Measurements from ENCODE around the gene CRYL1. TPM values are rescaled to one million over a fixed set of nuclear protein-coding genes. Genes with fewer than 3 reads are reported as not detected.

Gene CRYL1
- polyA plus RNA-seq, 2 of the 4 experiments (the other 2 are of a cell fraction): 4.1 to 17.4 TPM

- Histone ChIP-seq H3K4me3 (no peak overlapping the region), H3K4me2 (no peak overlapping the region), H3K27ac (peak overlapping the region in 1 of 2 experiments; percentile 52; a peak in 1 of 6 replicates), H3K4me1 (peaks cover 11% of the 10 kb centered on the region), H3K9me3 (no peaks in the 10 kb centered on the region)
- ChIA-PET CTCF (interaction anchor here (1.6 to 2.2 kb wide), 2 partner anchors 70 to 227 kb away, joined by 4 to 5 read pairs; no protein-coding TSS in a partner anchor), POLR2A (no interaction called here)
- 95% methylated on average over 12 of the region's 12 CpGs for WGBS (ENCODE audit: missing lambda C conversion rate)
- no peak for DNase-seq (ENCODE audit: low read depth in 1 of 2, low spot score in 1 of 2)
- TF ChIP-seq, protein P1, sequence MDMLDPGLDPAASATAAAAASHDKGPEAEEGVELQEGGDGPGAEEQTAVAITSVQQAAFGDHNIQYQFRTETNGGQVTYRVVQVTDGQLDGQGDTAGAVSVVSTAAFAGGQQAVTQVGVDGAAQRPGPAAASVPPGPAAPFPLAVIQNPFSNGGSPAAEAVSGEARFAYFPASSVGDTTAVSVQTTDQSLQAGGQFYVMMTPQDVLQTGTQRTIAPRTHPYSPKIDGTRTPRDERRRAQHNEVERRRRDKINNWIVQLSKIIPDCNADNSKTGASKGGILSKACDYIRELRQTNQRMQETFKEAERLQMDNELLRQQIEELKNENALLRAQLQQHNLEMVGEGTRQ (IDR thresholded peaks at IDR 0.05): no peak
- TF ChIP-seq HOXA7 (CRISPR knock-in tag; IDR thresholded peaks at IDR 0.05): no peak
- no peak for TF ChIP-seq ZNF302 (CRISPR knock-in tag; IDR thresholded peaks at IDR 0.05)
- TF ChIP-seq, protein P2, sequence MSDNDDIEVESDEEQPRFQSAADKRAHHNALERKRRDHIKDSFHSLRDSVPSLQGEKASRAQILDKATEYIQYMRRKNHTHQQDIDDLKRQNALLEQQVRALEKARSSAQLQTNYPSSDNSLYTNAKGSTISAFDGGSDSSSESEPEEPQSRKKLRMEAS (IDR thresholded peaks at IDR 0.05): no peak
- TF ChIP-seq HEYL (CRISPR knock-in tag; IDR thresholded peaks at IDR 0.05): no peak
- no peak for TF ChIP-seq EP300 (IDR thresholded peaks at IDR 0.05)
- TF ChIP-seq PHF8 (IDR thresholded peaks at IDR 0.05; ENCODE audit: borderline replicate concordance, low read depth): no peak
- TF ChIP-seq JUNB (IDR thresholded peaks at IDR 0.05): no peak
- no peak for TF ChIP-seq GATA3 (IDR thresholded peaks at IDR 0.05; ENCODE audit: borderline replicate concordance)
- TF ChIP-seq SREBF2 (IDR thresholded peaks at IDR 0.05): no peak
- TF ChIP-seq TFCP2L1 (CRISPR knock-in tag; IDR thresholded peaks at IDR 0.05): no peak
- TF ChIP-seq CHD2 (IDR thresholded peaks at IDR 0.05; ENCODE audit: low read length, partially characterized antibody): no peak
- TF ChIP-seq ATOH8 (CRISPR knock-in tag; IDR thresholded peaks at IDR 0.05; ENCODE audit: low read depth): no peak
- no peak for TF ChIP-seq MAZ (IDR thresholded peaks at IDR 0.05; ENCODE audit: borderline replicate concordance, low read depth, low read length)
- no peak for TF ChIP-seq CBX2 (IDR thresholded peaks at IDR 0.05; ENCODE audit: borderline replicate concordance, low read depth)
- TF ChIP-seq, protein P3, sequence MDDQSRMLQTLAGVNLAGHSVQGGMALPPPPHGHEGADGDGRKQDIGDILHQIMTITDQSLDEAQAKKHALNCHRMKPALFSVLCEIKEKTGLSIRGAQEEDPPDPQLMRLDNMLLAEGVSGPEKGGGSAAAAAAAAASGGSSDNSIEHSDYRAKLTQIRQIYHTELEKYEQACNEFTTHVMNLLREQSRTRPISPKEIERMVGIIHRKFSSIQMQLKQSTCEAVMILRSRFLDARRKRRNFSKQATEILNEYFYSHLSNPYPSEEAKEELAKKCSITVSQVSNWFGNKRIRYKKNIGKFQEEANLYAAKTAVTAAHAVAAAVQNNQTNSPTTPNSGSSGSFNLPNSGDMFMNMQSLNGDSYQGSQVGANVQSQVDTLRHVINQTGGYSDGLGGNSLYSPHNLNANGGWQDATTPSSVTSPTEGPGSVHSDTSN (IDR thresholded peaks at IDR 0.05): no peak
- FAIRE-seq: no peak
- ATAC-seq: no peak
Measured at GRCh38 chr13:20424949-20425348, 100.7 kb downstream of the CRYL1 start.

GRCh38 chr13:20424559-20424852, 101.2 kb downstream of the CRYL1 start:
- Histone ChIP-seq H3K27ac (peak overlapping the region in 1 of 2 experiments; percentile 52; a peak in 2 of 6 replicates), H3K4me3 (no peak overlapping the region), H3K4me1 (peaks cover 11% of the 10 kb centered on the region), H3K9me3 (no peaks in the 10 kb centered on the region), H3K4me2 (no peak overlapping the region)
- FAIRE-seq (no peak), DNase-seq (ENCODE audit: low read depth in 1 of 2, low spot score in 1 of 2) (no peak), ATAC-seq (no peak)
- TF ChIP-seq ZSCAN20 (CRISPR knock-in tag; IDR thresholded peaks at IDR 0.05) (no peak), CHD4 (IDR thresholded peaks at IDR 0.05; ENCODE audit: borderline replicate concordance) (no peak), CBX2 (IDR thresholded peaks at IDR 0.05; ENCODE audit: borderline replicate concordance, low read depth) (no peak), KDM1A (IDR thresholded peaks at IDR 0.05; ENCODE audit: low read depth) (no peak), FOSL2 (IDR thresholded peaks at IDR 0.05) (no peak), FOSL2 (CRISPR knock-in tag; IDR thresholded peaks at IDR 0.05) (no peak)
- ChIA-PET CTCF (interaction anchor here (1.6 to 2.2 kb wide), 2 partner anchors 71 to 227 kb away, joined by 4 to 5 read pairs; no protein-coding TSS in a partner anchor), POLR2A (no interaction called here)
- 79% methylated on average over 6 of the region's 8 CpGs for WGBS (ENCODE audit: missing lambda C conversion rate)

DNA sequence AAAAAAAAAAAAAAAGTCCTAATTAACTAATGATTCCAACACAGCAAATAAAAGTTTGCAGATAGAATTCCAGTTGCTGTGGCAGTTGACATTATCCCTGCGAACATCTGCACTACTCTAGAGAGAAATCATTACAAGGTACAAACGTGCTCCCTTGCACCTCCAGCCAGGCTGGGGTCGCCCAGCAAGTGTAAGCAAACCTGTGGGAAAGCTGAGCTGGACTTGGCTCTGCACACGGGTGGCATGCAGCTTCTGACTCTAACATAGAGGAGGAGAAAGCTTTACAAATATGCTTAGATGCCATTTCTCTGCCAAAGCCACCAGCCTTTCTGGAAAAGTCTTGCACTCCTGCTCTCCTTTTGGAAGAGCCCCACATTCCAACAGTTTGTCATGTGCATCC, 103.3 kb downstream of the CRYL1 start:
- no peak for ATAC-seq
- WGBS (ENCODE audit: missing lambda C conversion rate): 63% methylated on average over 4 of the region's 4 CpGs
- Histone ChIP-seq H3K4me3 (no peak overlapping the region), H3K9me3 (no peaks in the 10 kb centered on the region), H3K27ac (peak overlapping the region; percentile 16 to 57; a peak in 3 of 6 replicates), H3K4me2 (no peak overlapping the region), H3K4me1 (peaks cover 17% of the 10 kb centered on the region)
- no peak for TF ChIP-seq MAZ (IDR thresholded peaks at IDR 0.05; ENCODE audit: borderline replicate concordance, low read depth, low read length)
- TF ChIP-seq HOXA7 (CRISPR knock-in tag; IDR thresholded peaks at IDR 0.05): no peak
- no peak for TF ChIP-seq CBX2 (IDR thresholded peaks at IDR 0.05; ENCODE audit: borderline replicate concordance, low read depth)
- TF ChIP-seq, protein P4, sequence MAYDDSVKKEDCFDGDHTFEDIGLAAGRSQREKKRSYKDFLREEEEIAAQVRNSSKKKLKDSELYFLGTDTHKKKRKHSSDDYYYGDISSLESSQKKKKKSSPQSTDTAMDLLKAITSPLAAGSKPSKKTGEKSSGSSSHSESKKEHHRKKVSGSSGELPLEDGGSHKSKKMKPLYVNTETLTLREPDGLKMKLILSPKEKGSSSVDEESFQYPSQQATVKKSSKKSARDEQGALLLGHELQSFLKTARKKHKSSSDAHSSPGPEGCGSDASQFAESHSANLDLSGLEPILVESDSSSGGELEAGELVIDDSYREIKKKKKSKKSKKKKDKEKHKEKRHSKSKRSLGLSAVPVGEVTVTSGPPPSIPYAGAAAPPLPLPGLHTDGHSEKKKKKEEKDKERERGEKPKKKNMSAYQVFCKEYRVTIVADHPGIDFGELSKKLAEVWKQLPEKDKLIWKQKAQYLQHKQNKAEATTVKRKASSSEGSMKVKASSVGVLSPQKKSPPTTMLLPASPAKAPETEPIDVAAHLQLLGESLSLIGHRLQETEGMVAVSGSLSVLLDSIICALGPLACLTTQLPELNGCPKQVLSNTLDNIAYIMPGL (CRISPR knock-in tag; IDR thresholded peaks at IDR 0.05; ENCODE audit: borderline replicate concordance): no peak
- no peak for TF ChIP-seq ZC3H11A (IDR thresholded peaks at IDR 0.05)
- TF ChIP-seq FOXS1 (CRISPR knock-in tag; IDR thresholded peaks at IDR 0.05): no peak
- TF ChIP-seq CHD2 (IDR thresholded peaks at IDR 0.05; ENCODE audit: low read length, partially characterized antibody): no peak
- no peak for TF ChIP-seq EP300 (IDR thresholded peaks at IDR 0.05)
- no peak for TF ChIP-seq RARB (CRISPR knock-in tag; IDR thresholded peaks at IDR 0.05)
- TF ChIP-seq JUN (IDR thresholded peaks at IDR 0.05): no peak
- no peak for TF ChIP-seq FOSB (CRISPR knock-in tag; IDR thresholded peaks at IDR 0.05)
- DNase-seq (ENCODE audit: low read depth in 1 of 2, low spot score in 1 of 2): no peak
- FAIRE-seq: no peak
- POLR2A ChIA-PET: no interaction called here
- CTCF ChIA-PET: no interaction called here
